Left lung (tissue), 10 donors: ENCODE data around the gene PIAS3. TPM values are rescaled to one million over a fixed set of nuclear protein-coding genes. Genes with fewer than 3 reads are reported as not detected.

Experiments used
- ATAC-seq: fragments of 200-7000 bp; cut with Tn5 transposase; one replicate; pipeline ENCODE4 v1.9.1; 2020; ENCODE audit warnings: moderate library complexity
- DNase-seq, 4 donors: peaks; one replicate each; pipeline ENCODE4 v3.0.0-alpha.2; 2013 to 2020
- H3K27ac ChIP-seq, 2 donors: fragments of 200-600 bp; sonication (generic) in 1 of 2; one replicate each; pipeline versions ENCODE4 v1.5.0 to v1.8.0; 2020 to 2021
- H3K27me3 ChIP-seq, 2 donors: fragments of 200-600 bp; sonication (generic) in 1 of 2; one replicate each; pipeline versions ENCODE4 v1.5.0 to v1.8.0; 2020 to 2021
- H3K36me3 ChIP-seq, 2 donors: fragments of 200-600 bp; sonication (generic) in 1 of 2; one replicate each; pipeline versions ENCODE4 v1.5.0 to v1.8.0; 2020 to 2021
- H3K4me1 ChIP-seq, 2 donors: fragments of 200-600 bp; one replicate each; pipeline ENCODE4 v1.8.0; 2021
- H3K4me3 ChIP-seq, 2 donors: fragments of 200-600 bp; sonication (generic) in 1 of 2; one replicate each; pipeline versions ENCODE4 v1.5.0 to v1.8.0; 2020 to 2021; ENCODE audit warnings: mild to moderate bottlenecking in 1 of 2
- H3K9me3 ChIP-seq, 2 donors: fragments of 200-600 bp; sonication (generic) in 1 of 2; one replicate each; pipeline versions ENCODE4 v1.5.0 to v1.8.0; 2020 to 2021
- intact Hi-C, 2 donors: fragments of 100-400 bp; cut with DNase I; formaldehyde crosslinking; loops; one replicate each; pipeline versions ENCODE4 v1.11.2 to v1.14.2; 2022
- microRNA-seq, 2 donors: library from miRNA; unstranded; fragments of <30 nt; microRNA quantifications; one replicate each; pipeline ENCODE4, GENCODE V29; 2019
- polyA plus RNA-seq, 6 donors: library from polyadenylated mRNA; unstranded; fragments of 120-200 nt; gene quantifications; one replicate each; pipeline ENCODE4 v1.2.1, GENCODE V29; 2013; ENCODE audit not compliant: insufficient read length in 6 of 6
- total RNA-seq, 2 donors: library from RNA; stranded (reverse); fragmentation: NEBNext Ultra II Directional; extraction: Animal tissue kit (Norgen Biotek cat#: 25700); gene quantifications; one replicate each; pipeline ENCODE4 v1.2.1, GENCODE V29; 2021
- TF ChIP-seq, protein P1 (sequence below), 2 donors: fragments of 200-600 bp; sonication (generic) in 1 of 2; IDR thresholded peaks; one replicate each; pipeline versions ENCODE4 v1.5.0 to v1.8.0; 2021; ENCODE audit warnings: antibody characterized with exemption in 2 of 2
- donor health status: DM: no; HTN: yes; CAD: no.
- donor health status: DM: no; HTN: no; CAD: no.

Gene PIAS3
- total and polyA plus RNA-seq, 8 donors: 35.8 to 98.0 (median 69.6) TPM

DNA sequence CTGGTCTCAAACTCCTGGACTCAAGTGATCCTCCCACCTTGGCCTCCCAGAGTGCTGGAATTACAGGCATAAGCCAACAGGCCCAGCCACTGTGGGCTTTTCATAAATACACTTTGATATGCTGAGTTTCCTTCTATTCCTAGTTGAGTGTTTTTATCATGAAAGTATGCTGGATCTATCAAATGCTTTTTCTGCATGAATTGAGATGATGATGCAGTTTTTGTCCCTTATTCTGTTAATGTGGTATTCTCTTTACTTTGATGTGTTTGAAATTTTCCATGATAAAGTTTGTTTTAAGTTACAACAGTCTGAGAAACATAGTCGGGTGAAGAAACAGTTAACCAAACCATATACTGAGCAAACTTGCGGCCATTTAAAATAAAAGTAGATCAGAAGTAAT, 59.1 kb downstream of the PIAS3 start:
- intact Hi-C loops: no loop called here
- no peak for DNase-seq
- H3K4me3 ChIP-seq: no peak overlapping the region
- peaks cover 0 to 12% of the 10 kb centered on the region in 2 donors for H3K4me1 ChIP-seq
- TF ChIP-seq, protein P1, sequence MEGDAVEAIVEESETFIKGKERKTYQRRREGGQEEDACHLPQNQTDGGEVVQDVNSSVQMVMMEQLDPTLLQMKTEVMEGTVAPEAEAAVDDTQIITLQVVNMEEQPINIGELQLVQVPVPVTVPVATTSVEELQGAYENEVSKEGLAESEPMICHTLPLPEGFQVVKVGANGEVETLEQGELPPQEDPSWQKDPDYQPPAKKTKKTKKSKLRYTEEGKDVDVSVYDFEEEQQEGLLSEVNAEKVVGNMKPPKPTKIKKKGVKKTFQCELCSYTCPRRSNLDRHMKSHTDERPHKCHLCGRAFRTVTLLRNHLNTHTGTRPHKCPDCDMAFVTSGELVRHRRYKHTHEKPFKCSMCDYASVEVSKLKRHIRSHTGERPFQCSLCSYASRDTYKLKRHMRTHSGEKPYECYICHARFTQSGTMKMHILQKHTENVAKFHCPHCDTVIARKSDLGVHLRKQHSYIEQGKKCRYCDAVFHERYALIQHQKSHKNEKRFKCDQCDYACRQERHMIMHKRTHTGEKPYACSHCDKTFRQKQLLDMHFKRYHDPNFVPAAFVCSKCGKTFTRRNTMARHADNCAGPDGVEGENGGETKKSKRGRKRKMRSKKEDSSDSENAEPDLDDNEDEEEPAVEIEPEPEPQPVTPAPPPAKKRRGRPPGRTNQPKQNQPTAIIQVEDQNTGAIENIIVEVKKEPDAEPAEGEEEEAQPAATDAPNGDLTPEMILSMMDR (IDR thresholded peaks at IDR 0.05): no peak
- no peak for ATAC-seq
- H3K9me3 ChIP-seq: peaks cover 0 to 26% of the 10 kb centered on the region in 2 donors
- no peaks in the 10 kb centered on the region for H3K36me3 ChIP-seq
- no peak overlapping the region for H3K27ac ChIP-seq
- H3K27me3 ChIP-seq: no peaks in the 10 kb centered on the region

Small RNAs within 50 kb of the gene (microRNA-seq; reads per million reads assigned to microRNA genes)
- gene MIR6736: 0.17 to 0.27 reads per million in 2 donors

Other genes with a start within 250 kb of the PIAS3 start
- gene PDZK1, start 151.7 kb downstream of the PIAS3 start, total RNA-seq: under 1 TPM; 0.18 to 0.29 TPM
- gene PDZK1, start 151.7 kb downstream of the PIAS3 start, polyA plus RNA-seq: 1 to 10 TPM; 1.8 to 3.0 (median 2.1) TPM
- 1 to 10 TPM in 1 of 2 donors, under 1 TPM in 1; 0.42 to 2.0 TPM for gene CD160, start 139.6 kb downstream of the PIAS3 start, total RNA-seq
- 1 to 10 TPM; 2.2 to 3.2 (median 2.7) TPM for gene CD160, start 139.6 kb downstream of the PIAS3 start, polyA plus RNA-seq
- 10 to 100 TPM; 11.8 to 14.7 TPM for gene RNF115, start 35.0 kb downstream of the PIAS3 start, total RNA-seq
- gene RNF115, start 35.0 kb downstream of the PIAS3 start, polyA plus RNA-seq: 10 to 100 TPM; 17.2 to 20.4 (median 18.2) TPM
- gene POLR3C, start 34.9 kb downstream of the PIAS3 start, total RNA-seq: 10 to 100 TPM; 20.1 to 27.4 TPM
- gene POLR3C, start 34.9 kb downstream of the PIAS3 start, polyA plus RNA-seq: 10 to 100 TPM; 32.3 to 40.6 (median 36.8) TPM
- 1 to 10 TPM; 2.7 to 4.5 TPM for gene NUDT17, start 13.5 kb downstream of the PIAS3 start, total RNA-seq
- gene NUDT17, start 13.5 kb downstream of the PIAS3 start, polyA plus RNA-seq: 10 to 100 TPM in 4 of 6 donors, 1 to 10 TPM in 2; 8.5 to 12.7 (median 10.5) TPM
- 1 to 10 TPM; 1.4 to 3.4 TPM for gene ANKRD35, start 26.8 kb upstream of the PIAS3 start, total RNA-seq
- 1 to 10 TPM; 3.7 to 4.8 (median 4.2) TPM for gene ANKRD35, start 26.8 kb upstream of the PIAS3 start, polyA plus RNA-seq
- 10 to 100 TPM in 1 of 2 donors, 1 to 10 TPM in 1; 5.8 to 12.5 TPM for gene ITGA10, start 51.0 kb upstream of the PIAS3 start, total RNA-seq
- 1 to 10 TPM; 2.7 to 5.0 (median 3.5) TPM for gene ITGA10, start 51.0 kb upstream of the PIAS3 start, polyA plus RNA-seq
- 10 to 100 TPM; 31.9 to 32.4 TPM for gene PEX11B, start 59.6 kb upstream of the PIAS3 start, total RNA-seq
- gene PEX11B, start 59.6 kb upstream of the PIAS3 start, polyA plus RNA-seq: 10 to 100 TPM; 43.3 to 53.1 (median 45.3) TPM
- 100 to 1,000 TPM in 1 of 2 donors, 10 to 100 TPM in 1; 90.2 to 118 TPM for gene RBM8A, start 68.4 kb upstream of the PIAS3 start, total RNA-seq
- gene RBM8A, start 68.4 kb upstream of the PIAS3 start, polyA plus RNA-seq: 100 to 1,000 TPM; 168 to 197 (median 187) TPM
- gene LIX1L, start 98.9 kb upstream of the PIAS3 start, total RNA-seq: 10 to 100 TPM; 28.9 to 32.0 TPM
- gene LIX1L, start 98.9 kb upstream of the PIAS3 start, polyA plus RNA-seq: 10 to 100 TPM; 36.7 to 45.7 (median 44.1) TPM
- 1 to 10 TPM in 1 of 2 donors, under 1 TPM in 1; 0.82 to 1.2 TPM for gene ANKRD34A, start 105.5 kb upstream of the PIAS3 start, total RNA-seq
- gene ANKRD34A, start 105.5 kb upstream of the PIAS3 start, polyA plus RNA-seq: 1 to 10 TPM in 3 of 6 donors, under 1 TPM in 3; 0.73 to 1.3 (median 0.91) TPM
- 10 to 100 TPM; 19.6 to 20.8 TPM for gene POLR3GL, start 105.6 kb upstream of the PIAS3 start, total RNA-seq
- gene POLR3GL, start 105.6 kb upstream of the PIAS3 start, polyA plus RNA-seq: 10 to 100 TPM; 43.1 to 50.2 (median 44.6) TPM
- 100 to 1,000 TPM; 380 to 422 TPM for gene TXNIP, start 137.5 kb upstream of the PIAS3 start, total RNA-seq
- 100 to 1,000 TPM; 280 to 539 (median 353) TPM for gene TXNIP, start 137.5 kb upstream of the PIAS3 start, polyA plus RNA-seq
- not detected for gene HJV, start 162.7 kb upstream of the PIAS3 start, total RNA-seq
- under 1 TPM in 3 of 6 donors, not detected in 3; 0.07 to 0.27 (median 0.10) TPM for gene HJV, start 162.7 kb upstream of the PIAS3 start, polyA plus RNA-seq